ENCODE results near the gene RBMS3.

Gene RBMS3

DNA sequence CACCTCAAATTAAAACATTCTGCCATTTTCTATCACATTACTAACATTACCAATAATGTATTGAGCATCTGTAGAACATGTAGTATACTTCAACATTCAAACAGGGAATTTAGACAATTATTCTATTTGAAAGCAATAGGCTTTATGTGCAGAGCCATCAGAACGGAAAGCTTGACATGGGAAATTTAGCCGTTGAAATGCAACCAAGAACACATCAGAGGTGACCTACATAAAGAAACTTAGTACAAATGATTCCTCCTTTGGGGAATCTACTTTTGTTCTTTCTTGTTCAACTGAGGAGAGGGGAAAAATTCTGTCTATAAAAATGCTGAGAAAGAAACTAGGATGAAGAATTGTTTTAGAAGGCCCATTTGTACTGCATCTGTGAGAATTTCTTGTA, 38.6 kb upstream of the RBMS3 start:
- H3K4me3 ChIP-seq (ENCODE audit: low read depth, low read length) = no peak overlapping the region
- TF ChIP-seq, protein P1, sequence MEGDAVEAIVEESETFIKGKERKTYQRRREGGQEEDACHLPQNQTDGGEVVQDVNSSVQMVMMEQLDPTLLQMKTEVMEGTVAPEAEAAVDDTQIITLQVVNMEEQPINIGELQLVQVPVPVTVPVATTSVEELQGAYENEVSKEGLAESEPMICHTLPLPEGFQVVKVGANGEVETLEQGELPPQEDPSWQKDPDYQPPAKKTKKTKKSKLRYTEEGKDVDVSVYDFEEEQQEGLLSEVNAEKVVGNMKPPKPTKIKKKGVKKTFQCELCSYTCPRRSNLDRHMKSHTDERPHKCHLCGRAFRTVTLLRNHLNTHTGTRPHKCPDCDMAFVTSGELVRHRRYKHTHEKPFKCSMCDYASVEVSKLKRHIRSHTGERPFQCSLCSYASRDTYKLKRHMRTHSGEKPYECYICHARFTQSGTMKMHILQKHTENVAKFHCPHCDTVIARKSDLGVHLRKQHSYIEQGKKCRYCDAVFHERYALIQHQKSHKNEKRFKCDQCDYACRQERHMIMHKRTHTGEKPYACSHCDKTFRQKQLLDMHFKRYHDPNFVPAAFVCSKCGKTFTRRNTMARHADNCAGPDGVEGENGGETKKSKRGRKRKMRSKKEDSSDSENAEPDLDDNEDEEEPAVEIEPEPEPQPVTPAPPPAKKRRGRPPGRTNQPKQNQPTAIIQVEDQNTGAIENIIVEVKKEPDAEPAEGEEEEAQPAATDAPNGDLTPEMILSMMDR (IDR thresholded peaks at IDR 0.05; ENCODE audit: borderline replicate concordance, insufficient read depth, low read depth, low read length) = no peak

DNA sequence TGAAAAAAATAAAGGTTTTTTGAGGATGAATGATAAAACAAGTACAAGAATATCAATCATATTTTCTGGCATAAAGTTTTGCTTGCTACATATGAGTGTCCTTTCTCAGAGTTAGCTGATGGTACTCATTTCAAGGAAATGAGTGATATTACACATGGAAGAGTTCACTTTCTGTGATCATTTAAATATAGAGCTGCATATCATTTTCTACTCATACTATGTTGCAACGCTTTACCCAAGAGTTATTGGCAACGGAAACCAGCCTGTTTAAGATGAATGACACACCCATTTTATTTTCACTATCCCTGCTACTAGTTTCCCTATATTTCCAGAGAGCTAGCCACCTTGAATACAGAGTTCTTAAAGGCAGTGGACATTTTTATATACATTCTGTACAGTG, 35.4 kb upstream of the RBMS3 start:
- TF ChIP-seq, protein P1 (IDR thresholded peaks at IDR 0.05; ENCODE audit: borderline replicate concordance, insufficient read depth, low read depth, low read length) = no peak
- no peak overlapping the region for H3K4me3 ChIP-seq (ENCODE audit: low read depth, low read length)

DNA sequence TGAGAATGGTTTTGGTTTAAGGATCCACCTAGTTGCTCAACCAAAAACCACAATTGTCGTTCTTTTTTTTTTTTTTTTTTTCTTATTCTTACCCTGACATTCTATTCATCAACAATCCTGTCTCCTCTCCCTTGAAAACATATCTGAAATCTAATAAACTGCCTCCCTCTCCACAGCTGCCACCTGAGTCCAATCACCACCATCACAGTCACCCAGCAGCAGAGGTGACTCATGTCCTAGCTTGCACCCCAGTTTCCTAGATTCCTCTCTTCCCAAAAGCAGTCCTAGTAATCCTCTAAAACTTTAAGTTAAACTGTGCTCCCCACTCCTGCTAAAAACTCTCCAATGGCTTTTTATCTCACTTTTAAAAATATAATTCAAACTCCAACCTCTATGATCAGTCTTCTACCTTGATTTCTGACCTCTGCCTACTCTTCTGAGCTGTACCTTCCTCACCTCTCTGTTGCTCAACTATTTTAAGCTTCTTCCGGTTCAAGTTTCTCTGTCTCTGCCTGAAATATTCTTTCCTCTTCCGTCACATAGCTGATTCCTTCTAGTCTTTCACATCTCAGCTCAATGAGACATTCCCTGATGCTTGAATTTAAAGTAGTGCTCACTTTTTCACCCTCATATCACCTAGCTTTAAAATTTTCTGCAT, 33.7 kb upstream of the RBMS3 start:
- no peak overlapping the region for H3K4me3 ChIP-seq (ENCODE audit: low read depth, low read length)
- TF ChIP-seq, protein P1 (IDR thresholded peaks at IDR 0.05; ENCODE audit: borderline replicate concordance, insufficient read depth, low read depth, low read length) = no peak

DNA sequence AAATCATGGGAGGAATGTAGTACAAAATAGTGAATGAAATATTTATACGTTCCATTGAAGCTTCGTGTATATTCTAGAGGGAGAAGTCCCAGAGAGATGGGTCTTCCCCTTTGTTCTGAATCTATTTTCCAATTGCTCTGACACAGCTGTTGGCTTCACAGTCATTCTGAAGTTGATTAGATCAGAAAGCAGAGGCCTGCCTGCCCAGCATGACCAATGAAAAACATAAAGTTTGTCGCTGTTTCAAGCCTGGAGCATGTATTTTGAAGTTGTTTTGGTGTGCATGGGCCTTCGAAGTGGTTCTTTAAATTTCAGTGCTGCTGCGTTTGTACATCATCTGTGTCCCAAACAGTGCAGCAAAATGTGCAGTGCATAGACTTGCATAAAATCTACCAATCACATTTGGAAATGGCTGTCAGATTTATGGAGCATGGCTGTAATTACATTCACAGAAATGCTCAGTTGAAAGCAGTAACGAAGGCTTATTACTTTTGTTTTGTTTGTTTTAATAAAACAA, 31.0 kb upstream of the RBMS3 start:
- TF ChIP-seq, protein P1 (IDR thresholded peaks at IDR 0.05; ENCODE audit: borderline replicate concordance, insufficient read depth, low read depth, low read length) = no peak
- no peak overlapping the region for H3K4me3 ChIP-seq (ENCODE audit: low read depth, low read length)

DNA sequence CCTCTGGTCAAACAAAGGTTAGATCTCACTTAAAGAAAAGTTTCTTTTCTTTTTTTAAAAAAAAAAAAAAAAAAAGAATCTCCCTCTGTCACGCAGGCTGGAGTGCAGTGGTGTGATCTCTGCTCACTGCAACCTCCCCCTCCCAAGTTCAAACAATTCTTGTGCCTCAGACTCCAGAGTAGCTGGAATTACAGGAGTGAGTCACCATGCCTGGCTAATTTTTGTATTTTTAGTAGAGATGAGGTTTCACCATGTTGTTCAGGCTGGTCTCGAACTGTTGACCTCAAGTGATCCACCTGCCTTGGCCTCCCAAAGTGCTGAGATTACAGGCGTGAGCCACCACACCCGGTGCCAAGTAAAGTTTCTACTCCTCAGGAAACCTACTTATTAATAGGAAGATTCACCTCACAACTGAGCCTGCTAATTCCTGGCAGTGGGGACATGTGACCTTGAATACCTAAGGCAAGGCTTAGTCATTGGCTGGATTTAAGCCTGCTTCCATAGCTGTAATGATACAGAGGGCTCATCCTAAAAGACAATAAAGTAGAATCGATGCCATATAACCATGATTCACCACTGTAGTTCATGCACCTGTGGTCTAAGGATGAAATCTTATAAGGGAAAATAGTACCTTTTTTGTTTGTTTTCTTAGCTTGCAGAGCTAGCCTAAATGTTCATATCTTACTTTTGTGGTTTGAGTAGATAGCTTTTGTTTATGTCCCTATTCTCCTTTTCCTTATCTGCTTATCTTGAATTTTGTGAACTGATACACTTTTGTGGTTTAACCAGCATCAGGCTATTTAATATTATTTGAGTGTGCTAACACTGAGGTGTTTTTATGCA, 24.8 kb upstream of the RBMS3 start:
- TF ChIP-seq, protein P1 (IDR thresholded peaks at IDR 0.05; ENCODE audit: borderline replicate concordance, insufficient read depth, low read depth, low read length) = no peak

DNA sequence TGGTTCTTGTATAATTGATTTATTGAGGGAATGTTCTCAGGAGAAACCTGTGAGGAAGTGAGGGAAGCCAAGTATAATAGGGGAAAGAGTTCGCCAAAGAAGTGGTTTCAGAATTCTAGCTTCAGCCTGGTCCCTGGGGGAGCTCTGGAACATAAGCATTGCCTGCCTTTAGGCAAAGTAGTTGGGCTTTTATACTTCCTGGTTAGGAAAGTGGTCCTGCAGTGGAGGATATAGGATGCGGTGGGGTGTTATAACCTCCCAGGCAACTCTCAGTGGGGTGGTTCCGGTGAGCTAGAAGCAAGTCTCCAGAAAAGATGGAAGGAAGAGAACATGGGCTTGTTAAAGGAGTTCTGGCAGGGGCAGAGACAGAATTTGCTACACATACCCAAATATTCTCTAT, 22.7 kb upstream of the RBMS3 start:
- no peak overlapping the region for H3K4me3 ChIP-seq (ENCODE audit: low read depth, low read length)
- TF ChIP-seq, protein P1 (IDR thresholded peaks at IDR 0.05; ENCODE audit: borderline replicate concordance, insufficient read depth, low read depth, low read length) = no peak

More for the DNA sequence above, 24.8 kb upstream of the RBMS3 start:
- no peak overlapping the region for H3K4me3 ChIP-seq (ENCODE audit: low read depth, low read length)

All from GM12875 (cell line).